ENCODE measurements around the gene FIBIN.
"Not testable (repeated sequence)": the region's sequence is repeated elsewhere in the genome, so short reads cannot be mapped to it uniquely, and the experiment has no call there.

FIBIN gene

GRCh38 chr11:26977209-26977608 lies 16.7 kb upstream of the FIBIN start:
- H2BK120ac ChIP-seq (ENCODE audit: insufficient read depth, low read length, poor library complexity); H3K18ac ChIP-seq (ENCODE audit: low read length); H4K12ac ChIP-seq (ENCODE audit: low read depth, low read length); H3K79me1 ChIP-seq (ENCODE audit: low read length); H3K9me3 ChIP-seq (ENCODE audit: insufficient read depth, low read depth, low read length); H4K8ac ChIP-seq (ENCODE audit: low read depth, low read length); H3K4me3 ChIP-seq (ENCODE audit: low read depth, low read length); H2BK12ac ChIP-seq (ENCODE audit: low read length); H3K9ac ChIP-seq (ENCODE audit: low read length); H3K27ac ChIP-seq (ENCODE audit: low read depth, low read length); H4K91ac ChIP-seq (ENCODE audit: low read depth, low read length); H3K4me2 ChIP-seq (ENCODE audit: low read length); H3K36me3 ChIP-seq (ENCODE audit: control insufficient read depth in 1 of 2, insufficient read depth in 2 of 2, low read length in 2 of 2); H3K23ac ChIP-seq (ENCODE audit: low read length); DNase-seq; H3K14ac ChIP-seq (ENCODE audit: low read length); H3K27me3 ChIP-seq (ENCODE audit: insufficient read depth, low read length); H2AK5ac ChIP-seq (ENCODE audit: low read length); H3K4me1 ChIP-seq (ENCODE audit: control insufficient read depth in 1 of 2, insufficient read depth in 2 of 2, low read length in 2 of 2); H3K79me2 ChIP-seq (ENCODE audit: control insufficient read depth, insufficient read depth, low read length, poor library complexity); H2BK5ac ChIP-seq (ENCODE audit: low read depth, low read length, poor library complexity); H2AFZ ChIP-seq (ENCODE audit: insufficient read depth, low read length, poor library complexity); H3K4ac ChIP-seq (ENCODE audit: low read depth, low read length): not testable (repeated sequence)
- WGBS (ENCODE audit: extremely low coverage, insufficient coverage, insufficient read length): no CpG with 5 or more reads among the region's 15 CpGs

DNA sequence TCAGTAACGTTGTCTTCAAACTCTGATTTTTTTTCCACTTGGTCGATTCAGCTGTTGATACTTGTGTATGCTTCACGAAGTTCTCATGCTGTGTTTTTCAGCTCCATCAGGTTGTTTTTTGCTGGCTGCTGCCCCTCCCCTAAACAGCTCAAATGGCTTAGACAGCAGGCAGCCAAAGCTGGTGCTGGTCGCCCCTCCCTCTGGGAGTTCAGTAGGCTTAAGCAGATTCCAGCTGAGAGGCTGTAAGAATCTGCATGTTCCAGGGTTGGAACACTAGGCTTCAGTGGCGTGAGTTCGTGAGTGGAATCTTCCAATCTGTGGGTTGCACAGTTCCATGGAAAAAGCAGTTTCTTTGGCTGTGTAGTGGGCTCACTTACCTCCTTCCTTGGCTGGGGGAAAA lies 10.3 kb upstream of the FIBIN start:
- H3K27ac ChIP-seq (ENCODE audit: low read depth, low read length): no peak overlapping the region

DNA sequence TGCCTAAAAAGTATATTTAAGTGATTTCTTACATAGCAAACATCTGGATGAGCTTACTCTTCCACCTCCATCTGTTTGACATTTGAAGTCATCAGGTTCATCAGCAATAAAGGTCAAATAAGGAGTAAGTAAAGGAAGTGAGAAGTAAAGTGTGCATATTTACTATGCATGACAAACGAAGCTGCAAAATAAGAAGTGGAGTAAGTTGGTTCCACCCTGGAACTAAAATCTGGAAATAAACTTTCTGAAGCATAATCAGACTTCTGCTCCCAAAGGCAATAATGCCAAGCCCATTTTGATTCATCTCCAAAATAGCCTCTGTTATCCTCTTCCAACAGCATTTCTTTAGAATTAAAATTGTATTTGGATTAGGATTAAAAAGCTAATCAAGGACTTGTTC lies 8.4 kb upstream of the FIBIN start:
- WGBS (ENCODE audit: extremely low coverage, insufficient coverage, insufficient read length): no CpG with 5 or more reads among the region's 1 CpG

More for the DNA sequence above, 10.3 kb upstream of the FIBIN start:
- H3K9me3 ChIP-seq (ENCODE audit: insufficient read depth, low read depth, low read length): peaks cover 1% of the 10 kb centered on the region
- DNase-seq: no peak
- H2BK12ac ChIP-seq (ENCODE audit: low read length): no peak overlapping the region
- no peak overlapping the region for H3K4me2 ChIP-seq (ENCODE audit: low read length)
- no peaks in the 10 kb centered on the region for H3K36me3 ChIP-seq (ENCODE audit: control insufficient read depth in 1 of 2, insufficient read depth in 2 of 2, low read length in 2 of 2)
- no peak overlapping the region for H2BK120ac ChIP-seq (ENCODE audit: insufficient read depth, low read length, poor library complexity)
- H3K4me3 ChIP-seq (ENCODE audit: low read depth, low read length): no peak overlapping the region
- no peak overlapping the region for H4K91ac ChIP-seq (ENCODE audit: low read depth, low read length)
- no peak overlapping the region for H4K12ac ChIP-seq (ENCODE audit: low read depth, low read length)
- H2AK5ac ChIP-seq (ENCODE audit: low read length): no peak overlapping the region
- H3K4ac ChIP-seq (ENCODE audit: low read depth, low read length): no peak overlapping the region
- H3K14ac ChIP-seq (ENCODE audit: low read length): no peak overlapping the region
- H3K23ac ChIP-seq (ENCODE audit: low read length): no peak overlapping the region
- no peak overlapping the region for H3K9ac ChIP-seq (ENCODE audit: low read length)
- H3K18ac ChIP-seq (ENCODE audit: low read length): no peak overlapping the region
- WGBS (ENCODE audit: extremely low coverage, insufficient coverage, insufficient read length): no CpG with 5 or more reads among the region's 6 CpGs
- no peak overlapping the region for H2BK5ac ChIP-seq (ENCODE audit: low read depth, low read length, poor library complexity)
- H4K8ac ChIP-seq (ENCODE audit: low read depth, low read length): no peak overlapping the region
- no peaks in the 10 kb centered on the region for H3K27me3 ChIP-seq (ENCODE audit: insufficient read depth, low read length)
- no peaks in the 10 kb centered on the region for H3K4me1 ChIP-seq (ENCODE audit: control insufficient read depth in 1 of 2, insufficient read depth in 2 of 2, low read length in 2 of 2)
- no peaks in the 10 kb centered on the region for H3K79me1 ChIP-seq (ENCODE audit: low read length)
- no peaks in the 10 kb centered on the region for H3K79me2 ChIP-seq (ENCODE audit: control insufficient read depth, insufficient read depth, low read length, poor library complexity)
- H2AFZ ChIP-seq (ENCODE audit: insufficient read depth, low read length, poor library complexity): no peak overlapping the region

DNA sequence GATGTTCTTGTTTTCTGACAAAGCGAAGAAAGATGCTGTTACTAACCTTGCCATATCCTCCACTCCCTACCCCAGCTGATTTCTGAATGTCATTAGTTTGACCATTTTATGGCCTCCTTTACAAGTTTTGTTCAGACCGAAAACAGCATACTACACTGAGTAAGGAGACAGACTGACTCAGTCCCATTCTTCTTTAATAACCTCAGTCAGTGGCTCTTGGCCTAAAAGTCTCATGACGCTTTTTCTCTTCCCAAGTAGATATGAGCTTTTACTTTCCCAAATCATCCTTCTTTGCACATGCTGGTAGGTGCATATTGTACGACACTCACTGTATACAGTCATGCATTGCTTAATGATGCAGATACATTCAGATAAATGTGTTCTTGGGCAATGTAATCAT lies 8.0 kb upstream of the FIBIN start:
- H2AK5ac ChIP-seq (ENCODE audit: low read length): no peak overlapping the region
- no peak overlapping the region for H2BK12ac ChIP-seq (ENCODE audit: low read length)
- H3K14ac ChIP-seq (ENCODE audit: low read length): no peak overlapping the region
- H3K23ac ChIP-seq (ENCODE audit: low read length): no peak overlapping the region
- H3K27ac ChIP-seq (ENCODE audit: low read depth, low read length): no peak overlapping the region
- peak in 1 of 2 donors; percentile 47 for DNase-seq
- no peaks in the 10 kb centered on the region for H3K79me2 ChIP-seq (ENCODE audit: control insufficient read depth, insufficient read depth, low read length, poor library complexity)
- no peak overlapping the region for H4K12ac ChIP-seq (ENCODE audit: low read depth, low read length)
- H3K4me3 ChIP-seq (ENCODE audit: low read depth, low read length): no peak overlapping the region
- no peak overlapping the region for H2BK120ac ChIP-seq (ENCODE audit: insufficient read depth, low read length, poor library complexity)
- no peaks in the 10 kb centered on the region for H3K36me3 ChIP-seq (ENCODE audit: control insufficient read depth in 1 of 2, insufficient read depth in 2 of 2, low read length in 2 of 2)
- no peak overlapping the region for H4K8ac ChIP-seq (ENCODE audit: low read depth, low read length)
- H3K9me3 ChIP-seq (ENCODE audit: insufficient read depth, low read depth, low read length): peaks cover 1% of the 10 kb centered on the region
- no peaks in the 10 kb centered on the region for H3K27me3 ChIP-seq (ENCODE audit: insufficient read depth, low read length)
- no peak overlapping the region for H2AFZ ChIP-seq (ENCODE audit: insufficient read depth, low read length, poor library complexity)
- H3K4me2 ChIP-seq (ENCODE audit: low read length): no peak overlapping the region
- H4K91ac ChIP-seq (ENCODE audit: low read depth, low read length): no peak overlapping the region
- no CpG with 5 or more reads among the region's 4 CpGs for WGBS (ENCODE audit: extremely low coverage, insufficient coverage, insufficient read length)
- H3K4me1 ChIP-seq (ENCODE audit: control insufficient read depth in 1 of 2, insufficient read depth in 2 of 2, low read length in 2 of 2): no peaks in the 10 kb centered on the region
- H3K18ac ChIP-seq (ENCODE audit: low read length): no peak overlapping the region
- no peak overlapping the region for H3K9ac ChIP-seq (ENCODE audit: low read length)
- H3K79me1 ChIP-seq (ENCODE audit: low read length): no peaks in the 10 kb centered on the region
- H2BK5ac ChIP-seq (ENCODE audit: low read depth, low read length, poor library complexity): no peak overlapping the region
- H3K4ac ChIP-seq (ENCODE audit: low read depth, low read length): no peak overlapping the region

More for the DNA sequence above, 8.4 kb upstream of the FIBIN start:
- no peak overlapping the region for H3K27ac ChIP-seq (ENCODE audit: low read depth, low read length)
- H2AFZ ChIP-seq (ENCODE audit: insufficient read depth, low read length, poor library complexity): no peak overlapping the region
- DNase-seq: no peak
- no peak overlapping the region for H3K9ac ChIP-seq (ENCODE audit: low read length)
- H4K91ac ChIP-seq (ENCODE audit: low read depth, low read length): no peak overlapping the region
- peaks cover 1% of the 10 kb centered on the region for H3K9me3 ChIP-seq (ENCODE audit: insufficient read depth, low read depth, low read length)
- no peak overlapping the region for H4K8ac ChIP-seq (ENCODE audit: low read depth, low read length)
- no peak overlapping the region for H3K4me2 ChIP-seq (ENCODE audit: low read length)
- no peak overlapping the region for H2BK120ac ChIP-seq (ENCODE audit: insufficient read depth, low read length, poor library complexity)
- no peak overlapping the region for H2AK5ac ChIP-seq (ENCODE audit: low read length)
- H3K4me3 ChIP-seq (ENCODE audit: low read depth, low read length): no peak overlapping the region
- H3K79me1 ChIP-seq (ENCODE audit: low read length): no peaks in the 10 kb centered on the region
- H3K14ac ChIP-seq (ENCODE audit: low read length): no peak overlapping the region
- no peak overlapping the region for H2BK12ac ChIP-seq (ENCODE audit: low read length)
- no peak overlapping the region for H3K4ac ChIP-seq (ENCODE audit: low read depth, low read length)
- H3K18ac ChIP-seq (ENCODE audit: low read length): no peak overlapping the region
- H3K23ac ChIP-seq (ENCODE audit: low read length): no peak overlapping the region
- H3K27me3 ChIP-seq (ENCODE audit: insufficient read depth, low read length): no peaks in the 10 kb centered on the region
- no peaks in the 10 kb centered on the region for H3K36me3 ChIP-seq (ENCODE audit: control insufficient read depth in 1 of 2, insufficient read depth in 2 of 2, low read length in 2 of 2)
- H3K4me1 ChIP-seq (ENCODE audit: control insufficient read depth in 1 of 2, insufficient read depth in 2 of 2, low read length in 2 of 2): no peaks in the 10 kb centered on the region
- no peak overlapping the region for H2BK5ac ChIP-seq (ENCODE audit: low read depth, low read length, poor library complexity)
- no peak overlapping the region for H4K12ac ChIP-seq (ENCODE audit: low read depth, low read length)
- H3K79me2 ChIP-seq (ENCODE audit: control insufficient read depth, insufficient read depth, low read length, poor library complexity): no peaks in the 10 kb centered on the region
